Fibroblast of skin of right biceps (primary cell): ENCODE data around the gene CLDN4.
"Not testable (repeated sequence)": the region's sequence is repeated elsewhere in the genome, so short reads cannot be mapped to it uniquely, and the experiment has no call there.

Experiments used
- DNase-seq: peaks from one replicate; pipeline ENCODE4 v3.0.0-alpha.2; 2013

The CLDN4 gene

GRCh38 chr7:73830681-73831583 is at the start of gene CLDN4:
TSS of gene CLDN4 (plus strand) at chr7:73830996. CDS start at chr7:73831202, 206 bp downstream.
- peak; percentile 59 for DNase-seq

GRCh38 chr7:73786588-73786987 is 44.2 kb upstream of the CLDN4 start:
- DNase-seq, result no peak

- not testable (repeated sequence) for DNase-seq
These were observed 43.1 kb upstream of the CLDN4 start for GRCh38 chr7:73787786-73788048.

GRCh38 chr7:73789051-73789450 is 41.7 kb upstream of the CLDN4 start:
- no peak for DNase-seq

- not testable (repeated sequence) for DNase-seq
These were observed 39.6 kb upstream of the CLDN4 start for GRCh38 chr7:73791170-73791690.

GRCh38 chr7:73795188-73795587 is 35.6 kb upstream of the CLDN4 start:
- DNase-seq, result not testable (repeated sequence)

GRCh38 chr7:73796656-73797055 is 34.1 kb upstream of the CLDN4 start:
- DNase-seq, result not testable (repeated sequence)

GRCh38 chr7:73797176-73797575 is 33.6 kb upstream of the CLDN4 start:
- not testable (repeated sequence) for DNase-seq

- DNase-seq, result no peak
These were observed 31.3 kb upstream of the CLDN4 start for GRCh38 chr7:73799282-73800141.

GRCh38 chr7:73801577-73801976 is 29.2 kb upstream of the CLDN4 start:
- DNase-seq, result no peak

- no peak for DNase-seq
These were observed 28.3 kb upstream of the CLDN4 start for GRCh38 chr7:73802459-73802858.

- no peak for DNase-seq
These were observed 21.3 kb upstream of the CLDN4 start for GRCh38 chr7:73809467-73809951.

- no peak for DNase-seq
These were observed 19.8 kb upstream of the CLDN4 start for GRCh38 chr7:73810998-73811360.

GRCh38 chr7:73811760-73812168 is 19.0 kb upstream of the CLDN4 start:
- DNase-seq, result peak; percentile 62

- peak; percentile 25 for DNase-seq
These were observed 17.8 kb upstream of the CLDN4 start for GRCh38 chr7:73812996-73813395.

- DNase-seq, result no peak
These were observed 15.4 kb upstream of the CLDN4 start for GRCh38 chr7:73815436-73815835.

GRCh38 chr7:73817121-73817520 is 13.7 kb upstream of the CLDN4 start:
- no peak for DNase-seq

GRCh38 chr7:73820013-73820412 is 10.8 kb upstream of the CLDN4 start:
- no peak for DNase-seq

GRCh38 chr7:73821597-73822285 is 9.1 kb upstream of the CLDN4 start:
- DNase-seq, result not testable (repeated sequence)

GRCh38 chr7:73822319-73823173 is 8.2 kb upstream of the CLDN4 start:
- peak; percentile 97 for DNase-seq

GRCh38 chr7:73823257-73823656 is 7.5 kb upstream of the CLDN4 start:
- no peak for DNase-seq
